RCC 7860 (cell line): ENCODE measurements around the gene LY6G6F.
"Not testable (repeated sequence)": the region's sequence is repeated elsewhere in the genome, so short reads cannot be mapped to it uniquely, and the experiment has no call there.

ENCODE experiments used
- DNase-seq: peaks from one replicate; pipeline ENCODE4 v3.0.0-alpha.2; 2015; ENCODE audit warnings: low spot score
- FAIRE-seq: peaks from 2 replicates; lab custom pipeline; 2012; peaks lifted over from hg19 to GRCh38; lab: Jason Lieb, UNC

LY6G6F gene

GRCh38 chr6:31701666-31702404 lies 4.8 kb upstream of the LY6G6F start:
- FAIRE-seq (no peak), DNase-seq (no peak)

- DNase-seq: no peak
- FAIRE-seq: no peak
Measured at GRCh38 chr6:31702405-31702818, 4.3 kb upstream of the LY6G6F start.

GRCh38 chr6:31702819-31703716 lies 3.6 kb upstream of the LY6G6F start, which contains the start of gene ABHD16A:
TSS of gene ABHD16A (minus strand) at chr6:31703324. CDS start at chr6:31703281, 43 bp downstream.
- DNase-seq (peak; percentile 89), FAIRE-seq (peak; percentile 67)

DNA sequence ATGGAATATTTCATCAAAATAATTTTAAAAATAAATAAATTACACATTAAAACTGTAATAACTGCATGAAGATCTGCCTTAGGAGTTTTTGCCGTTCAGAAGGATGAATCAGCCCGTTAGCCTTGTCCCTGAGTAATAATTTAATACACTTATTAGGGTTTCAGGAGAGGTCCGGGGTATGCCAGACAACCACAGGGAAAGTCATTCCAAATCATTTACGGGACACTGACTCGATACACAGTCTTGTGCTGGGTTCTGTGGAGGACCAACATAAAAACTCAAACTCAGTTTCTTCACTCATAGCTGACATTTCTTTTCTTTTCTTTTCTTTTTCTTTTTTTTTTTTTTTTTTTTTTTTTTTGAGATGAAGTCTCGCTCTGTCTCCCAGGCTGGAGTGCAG lies 735 bp upstream of the LY6G6F start:
- FAIRE-seq: no peak
- no peak for DNase-seq

DNA sequence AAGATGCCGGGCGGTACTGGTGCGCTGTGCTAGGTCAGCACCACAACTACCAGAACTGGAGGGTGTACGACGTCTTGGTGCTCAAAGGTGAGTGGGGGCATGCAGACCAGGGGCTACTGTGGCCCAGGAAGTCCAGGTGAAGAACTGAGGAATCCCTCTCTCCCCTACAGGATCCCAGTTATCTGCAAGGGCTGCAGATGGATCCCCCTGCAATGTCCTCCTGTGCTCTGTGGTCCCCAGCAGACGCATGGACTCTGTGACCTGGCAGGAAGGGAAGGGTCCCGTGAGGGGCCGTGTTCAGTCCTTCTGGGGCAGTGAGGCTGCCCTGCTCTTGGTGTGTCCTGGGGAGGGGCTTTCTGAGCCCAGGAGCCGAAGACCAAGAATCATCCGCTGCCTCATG lies 1.0 kb downstream of the LY6G6F start:
- FAIRE-seq (no peak), DNase-seq (no peak)

GRCh38 chr6:31708224-31708623 lies 1.6 kb downstream of the LY6G6F start:
- FAIRE-seq: no peak

DNA sequence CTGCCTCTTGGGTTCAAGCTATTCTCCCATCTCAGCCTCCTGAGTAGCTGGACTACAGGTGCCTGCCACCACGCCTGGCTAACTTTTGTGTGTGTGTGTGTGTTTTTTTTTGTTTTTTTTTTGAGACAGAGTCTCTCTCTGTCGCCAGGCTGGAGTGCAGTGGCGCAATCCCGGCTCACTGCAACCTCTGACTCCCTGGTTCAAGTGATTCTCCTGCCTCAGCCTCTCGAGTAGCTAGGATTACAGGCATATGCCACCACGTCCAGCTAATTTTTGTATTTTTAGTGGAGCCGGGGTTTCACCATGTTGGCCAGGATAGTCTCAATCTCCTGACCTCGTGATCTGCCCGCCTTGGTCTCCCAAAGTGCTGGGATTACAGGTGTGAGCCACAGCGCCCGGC lies 2.5 kb downstream of the LY6G6F start:
- not testable (repeated sequence) for FAIRE-seq, DNase-seq

More at GRCh38 chr6:31708224-31708623, 1.6 kb downstream of the LY6G6F start:
- no peak for DNase-seq

DNA sequence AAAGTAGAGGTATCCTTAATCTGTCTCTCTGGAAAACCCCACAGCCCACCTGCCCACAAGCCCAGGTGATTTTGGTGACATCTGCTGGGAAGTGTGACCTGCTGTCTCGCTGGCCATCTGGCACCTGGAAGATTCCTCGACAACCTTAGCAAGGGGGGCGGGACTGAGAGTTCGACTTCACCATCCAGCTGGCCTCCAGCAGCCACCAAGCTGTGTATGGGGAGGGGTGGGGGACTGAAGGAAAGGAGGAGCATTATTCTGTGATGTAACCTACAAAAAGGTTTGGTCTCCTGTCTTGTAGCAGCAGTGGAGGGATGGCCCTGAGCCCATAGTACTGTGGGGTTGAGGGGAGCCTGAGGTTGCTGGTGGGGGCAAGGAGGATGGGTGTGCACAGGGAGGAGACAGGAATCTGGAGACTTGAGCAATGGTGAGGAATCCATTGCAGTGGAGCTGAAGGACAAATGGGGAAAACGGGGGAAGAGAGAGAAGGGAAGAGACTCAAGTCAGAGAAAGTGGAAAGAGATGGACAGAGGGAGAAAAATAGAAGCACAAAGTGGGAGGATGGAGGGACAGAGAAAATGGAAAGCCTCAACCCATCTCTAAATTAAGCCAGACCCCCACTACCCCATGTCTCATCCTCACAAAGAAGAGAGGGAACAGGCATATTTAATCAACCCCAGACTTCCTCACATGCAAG lies 4.0 kb downstream of the LY6G6F start:
- DNase-seq (no peak), FAIRE-seq (no peak)

DNA sequence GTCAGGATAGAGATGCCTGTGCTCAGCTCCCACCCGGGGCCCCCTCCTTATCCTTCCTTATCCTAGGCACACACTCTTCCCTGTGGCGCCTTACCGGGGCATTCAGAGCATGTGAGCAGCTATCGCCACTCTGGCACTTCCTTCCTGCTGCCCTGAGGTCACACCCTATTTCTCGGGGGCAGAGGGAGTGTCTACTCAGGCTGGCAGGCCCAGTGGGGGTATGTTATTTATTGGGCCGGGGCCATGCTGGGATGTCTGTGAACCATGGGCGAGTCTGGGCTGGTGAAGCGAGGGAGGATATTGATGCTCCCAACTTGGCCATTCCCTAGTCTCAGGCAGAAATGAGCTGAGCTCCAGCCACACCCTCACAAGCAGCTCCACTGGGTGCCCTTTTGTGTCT lies 4.6 kb downstream of the LY6G6F start:
- DNase-seq: no peak
- no peak for FAIRE-seq

GRCh38 chr6:31712296-31712695 lies 5.6 kb downstream of the LY6G6F start:
- FAIRE-seq (no peak), DNase-seq (no peak)

DNA sequence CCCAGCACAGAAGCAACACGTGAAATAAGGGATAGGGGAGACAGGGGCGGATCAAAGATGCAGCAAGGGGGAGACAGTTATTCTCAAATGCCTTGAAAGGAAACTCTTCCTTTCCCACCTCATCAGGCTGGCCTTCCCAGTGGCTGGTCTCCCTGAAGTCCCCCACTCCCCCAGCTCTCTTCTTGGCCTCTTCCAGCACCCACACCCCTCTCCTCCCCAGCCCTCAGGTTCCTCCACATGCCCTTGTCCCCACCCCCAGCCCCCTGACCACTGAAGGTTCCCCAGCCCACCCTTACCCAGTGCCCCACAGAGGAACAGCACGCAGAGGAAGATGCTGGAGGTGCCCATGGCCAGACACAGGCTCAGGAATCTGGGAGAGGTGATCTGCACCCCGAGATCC lies 6.8 kb downstream of the LY6G6F start:
- no peak for FAIRE-seq
- DNase-seq: no peak

GRCh38 chr6:31713991-31714684 lies 7.5 kb downstream of the LY6G6F start:
- no peak for DNase-seq
- no peak for FAIRE-seq

- DNase-seq (no peak), FAIRE-seq (no peak)
Measured at GRCh38 chr6:31715022-31715958, 8.6 kb downstream of the LY6G6F start, which contains the start of gene LY6G6D. TSS of gene LY6G6D (plus strand) at chr6:31715348. CDS start at chr6:31715356, 8 bp downstream.

DNA sequence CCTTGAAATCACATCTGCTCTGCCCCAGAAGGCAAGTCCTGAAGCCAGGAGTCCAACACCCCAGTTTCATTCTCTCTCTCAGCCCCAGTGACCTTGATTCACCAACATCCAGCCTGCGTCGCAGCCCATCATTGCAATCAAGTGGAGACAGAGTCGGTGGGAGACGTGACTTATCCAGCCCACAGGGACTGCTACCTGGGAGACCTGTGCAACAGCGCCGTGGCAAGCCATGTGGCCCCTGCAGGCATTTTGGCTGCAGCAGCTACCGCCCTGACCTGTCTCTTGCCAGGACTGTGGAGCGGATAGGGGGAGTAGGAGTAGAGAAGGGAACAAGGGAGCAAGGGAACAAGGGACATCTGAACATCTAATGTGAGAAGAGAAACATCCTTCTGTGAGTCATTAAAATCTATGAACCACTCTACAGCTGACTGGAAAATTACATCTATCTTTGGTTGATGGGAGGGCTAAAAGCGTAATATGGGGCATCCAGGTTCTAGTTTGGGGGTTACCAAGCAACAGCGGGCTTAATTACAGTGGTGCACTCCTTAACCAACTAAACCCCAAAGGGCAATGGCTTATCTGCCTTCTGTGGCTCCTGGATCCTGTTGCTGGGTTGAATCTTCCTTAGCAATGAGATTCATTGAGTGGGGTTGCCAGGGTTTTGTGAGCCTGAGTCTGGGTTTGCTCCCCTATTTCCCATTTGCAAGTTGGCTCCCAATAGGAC lies 11.0 kb downstream of the LY6G6F start:
- FAIRE-seq: no peak
- no peak for DNase-seq

DNA sequence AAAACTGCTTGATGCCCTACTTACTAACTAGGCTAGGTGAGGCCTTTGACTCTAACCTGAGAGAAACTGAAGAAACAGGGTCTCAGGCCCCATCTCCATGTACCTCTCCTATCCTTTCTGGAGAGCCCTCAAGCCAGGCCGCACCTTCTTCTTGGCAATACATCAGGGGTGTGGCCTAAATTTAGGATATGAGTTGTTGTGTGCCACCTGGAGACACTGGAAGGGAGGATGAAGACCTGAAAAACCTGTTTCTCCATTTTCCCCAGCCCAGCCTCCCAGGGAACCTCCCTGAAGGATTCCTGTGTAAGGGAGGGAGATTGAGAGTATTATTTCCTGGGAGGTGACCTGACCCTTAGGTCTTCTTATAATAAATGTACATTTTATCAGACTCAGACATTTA lies 11.6 kb downstream of the LY6G6F start:
- DNase-seq (no peak), FAIRE-seq (no peak)

- FAIRE-seq: no peak
- DNase-seq: no peak
Measured at GRCh38 chr6:31719001-31719400, 12.3 kb downstream of the LY6G6F start.

DNA sequence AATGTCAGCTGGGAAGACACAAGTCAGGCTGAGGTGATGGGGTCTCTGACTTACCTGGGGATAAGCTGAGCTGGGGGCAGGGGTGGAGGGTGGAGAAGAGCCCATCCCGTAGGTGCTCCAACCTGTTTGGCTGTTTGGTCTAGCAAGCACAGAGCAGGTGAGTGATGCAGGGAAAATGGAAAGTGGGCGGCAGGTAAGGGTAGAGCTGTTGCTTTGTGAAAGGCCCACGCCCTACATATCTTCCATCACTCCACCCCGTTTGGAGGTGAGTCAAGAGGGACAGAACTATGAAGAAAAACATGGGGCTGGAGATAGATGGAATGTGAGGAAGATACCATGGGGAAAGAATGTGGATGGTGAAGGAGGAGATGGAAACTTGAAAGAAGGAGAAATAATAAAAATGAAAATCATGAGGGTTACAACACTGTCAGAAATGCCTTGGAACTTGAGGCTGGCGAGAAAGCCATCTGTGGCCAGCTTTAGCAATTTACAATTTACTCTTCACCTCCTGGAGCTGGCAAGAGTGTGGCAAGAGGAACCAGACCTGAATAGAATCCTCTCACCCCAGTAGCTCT lies 13.6 kb downstream of the LY6G6F start:
- DNase-seq (no peak), FAIRE-seq (no peak)

GRCh38 chr6:31721351-31722020 lies 14.8 kb downstream of the LY6G6F start, which contains the start of gene LY6G6C:
TSS of gene LY6G6C (minus strand) at chr6:31721746. CDS start at chr6:31721679, 67 bp downstream.
- FAIRE-seq (no peak), DNase-seq (no peak)
